HepG2 (cell line): ENCODE data around the gene NBEA. TPM values are rescaled to one million over a fixed set of nuclear protein-coding genes. Genes with fewer than 3 reads are reported as not detected.

Experiments
- ATAC-seq: fragments of 200-7000 bp; cut with Tn5 transposase; 3 replicates; pipeline ENCODE4 v1.9.1; 2020; ENCODE audit warnings: mild to moderate bottlenecking, moderate library complexity
- BruUV-seq: library from RNA; stranded (reverse); fragments of 400-500 nt; replicated peaks from 2 replicates; lab custom pipeline; 2021; lab: Mats Ljungman, UMichigan
- CTCF ChIA-PET: fragments of 300-600 bp; formaldehyde crosslinking; extraction: SDS; loops from one replicate; lab custom pipeline; 2021; ENCODE audit warnings: low total read pairs, inconsistent platforms, low intra/inter-chr PET ratio; lab: Yijun Ruan, JAX
- POLR2A ChIA-PET: fragments of 350-600 bp; sonication (Branson Sonifier 250); formaldehyde crosslinking; loops from one replicate; lab custom pipeline; 2020; ENCODE audit warnings: antibody characterized with exemption, inconsistent platforms; lab: Yijun Ruan, JAX
- DNase-seq: peaks from one replicate; pipeline ENCODE4 v3.0.0-alpha.2; 2015; ENCODE audit warnings: low spot score
- FAIRE-seq: peaks from 3 replicates; lab custom pipeline; 2011; peaks lifted over from hg19 to GRCh38; lab: Jason Lieb, UNC
- H2AFZ ChIP-seq: one replicate; pipeline ENCODE4 v1.6.1; 2011; ENCODE audit warnings: low read length, inconsistent platforms
- H3K27ac ChIP-seq: fragments of 300-600 bp; 3 replicates; pipeline ENCODE4 v1.8.0; 2011; ENCODE audit warnings: mixed run types, mild to moderate bottlenecking, mixed read lengths, low read length, inconsistent platforms; ENCODE audit not compliant: insufficient read depth; ENCODE audit errors: extremely low read length
- H3K27me3 ChIP-seq, 2 experiments: fragments of 200-600 bp in 1 of 2; 2 replicates in 1 of 2; 3 replicates in 1 of 2; pipeline versions ENCODE4 v1.6.0 to v1.8.0; 2011; ENCODE audit warnings: low read length in 2 of 2, mild to moderate bottlenecking in 2 of 2, moderate library complexity in 2 of 2, inconsistent platforms in 1 of 2; ENCODE audit not compliant: insufficient read depth in 2 of 2, control insufficient read depth in 1 of 2
- H3K36me3 ChIP-seq, 2 experiments: fragments of 200-600 bp in 1 of 2; replicated peaks in 1 of 2; 2 replicates in 1 of 2; 3 replicates in 1 of 2; pipeline versions ENCODE4 v1.5.1 to v1.8.0; 2011; ENCODE audit warnings: low read length in 2 of 2, inconsistent platforms in 1 of 2; ENCODE audit not compliant: insufficient read depth in 2 of 2, control insufficient read depth in 1 of 2
- H3K4me1 ChIP-seq: 2 replicates; pipeline ENCODE4 v1.5.1; 2012; ENCODE audit warnings: low read length, inconsistent platforms; ENCODE audit not compliant: insufficient read depth
- H3K4me2 ChIP-seq: 2 replicates; pipeline ENCODE4 v1.6.0; 2011; ENCODE audit warnings: low read depth, low read length, inconsistent platforms
- H3K4me3 ChIP-seq, 3 experiments: fragments of 200-600 bp in 1 of 3; sonication (generic), shearing (Covaris generic) in 1 of 3; replicated peaks in 1 of 3; 2 replicates each; pipeline ENCODE4 v1.5.1; 2011 to 2016; ENCODE audit warnings: low read length in 3 of 3, inconsistent platforms in 2 of 3, low read depth in 2 of 3, mild to moderate bottlenecking in 2 of 3, control low read depth in 1 of 3, mixed read lengths in 1 of 3; ENCODE audit not compliant: insufficient read depth in 1 of 3
- H3K79me2 ChIP-seq: one replicate; pipeline ENCODE4 v1.6.1; 2011; ENCODE audit warnings: low read length, inconsistent platforms; ENCODE audit not compliant: insufficient read depth
- H3K9ac ChIP-seq: 2 replicates; pipeline ENCODE4 v1.6.0; 2011; ENCODE audit warnings: mild to moderate bottlenecking, low read depth, low read length, inconsistent platforms; ENCODE audit not compliant: insufficient read depth
- H3K9me3 ChIP-seq: 2 replicates; pipeline ENCODE4 v1.5.1; 2012; ENCODE audit warnings: mild to moderate bottlenecking, low read length
- H4K20me1 ChIP-seq: 2 replicates; pipeline ENCODE4 v1.6.0; 2011; ENCODE audit warnings: inconsistent platforms, mild to moderate bottlenecking, low read length, moderate library complexity; ENCODE audit not compliant: insufficient read depth
- DNMT3B ChIP-seq: conservative IDR thresholded peaks from 2 replicates; pipeline ENCODE4 v1.6.1; 2016; ENCODE audit warnings: missing biosample characterization, control low read depth
- GTF3A ChIP-seq: sonication (generic); formaldehyde crosslinking; conservative IDR thresholded peaks from 2 replicates; pipeline ENCODE4 v1.4.0; 2020; ENCODE audit warnings: mild to moderate bottlenecking, missing genetic modification reagents
- HNRNPUL1 ChIP-seq: fragments of 200-400 bp; formaldehyde crosslinking; IDR thresholded peaks from 2 replicates; pipeline ENCODE4 v1.6.1; 2017; ENCODE audit warnings: low read depth, mild to moderate bottlenecking, low read length, moderate library complexity
- KDM1A ChIP-seq: IDR thresholded peaks from 2 replicates; pipeline ENCODE4 v1.6.1; 2016; ENCODE audit warnings: missing compliant biosample characterization
- POLR2G ChIP-seq: fragments of 200-400 bp; formaldehyde crosslinking; IDR thresholded peaks from 2 replicates; pipeline ENCODE4 v1.6.1; 2018; ENCODE audit warnings: mild to moderate bottlenecking, low read depth, low read length, moderate library complexity
- SAP130 ChIP-seq: IDR thresholded peaks from 2 replicates; pipeline ENCODE4 v1.6.1; 2016; ENCODE audit warnings: low read depth
- SNAPC2 ChIP-seq: sonication (generic); formaldehyde crosslinking; IDR thresholded peaks from 2 replicates; pipeline ENCODE4 v1.8.1; 2022; ENCODE audit warnings: mild to moderate bottlenecking, missing genetic modification reagents
- TOPORS ChIP-seq: sonication (generic); formaldehyde crosslinking; IDR thresholded peaks from 2 replicates; pipeline ENCODE4 v1.8.0; 2023; ENCODE audit warnings: mild to moderate bottlenecking, missing genetic modification reagents
- XRCC5 ChIP-seq: fragments of 200-400 bp; formaldehyde crosslinking; optimal IDR thresholded peaks from 2 replicates; pipeline ENCODE3; 2017; ENCODE audit warnings: mild to moderate bottlenecking, low read length
- ZFP36L1 ChIP-seq: sonication (generic); formaldehyde crosslinking; IDR thresholded peaks from 2 replicates; pipeline ENCODE4 v1.8.0; 2022; ENCODE audit warnings: mild to moderate bottlenecking, missing genetic modification reagents, moderate library complexity
- ZNF724P ChIP-seq: sonication (generic); formaldehyde crosslinking; IDR thresholded peaks from 2 replicates; pipeline ENCODE4 v1.8.0; 2022; ENCODE audit warnings: missing genetic modification reagents, borderline replicate concordance
- ZNF766 ChIP-seq: sonication (generic); formaldehyde crosslinking; IDR thresholded peaks from 2 replicates; pipeline ENCODE4 v1.5.0; 2020; ENCODE audit warnings: missing genetic modification reagents, borderline replicate concordance
- ZNF850 ChIP-seq: sonication (generic); formaldehyde crosslinking; conservative IDR thresholded peaks from 2 replicates; pipeline ENCODE4 v1.9.0; 2021; ENCODE audit warnings: mild to moderate bottlenecking, missing genetic modification reagents
- whole genome bisulfite sequencing: methylation state at CpG from one replicate; pipeline ENCODE4 v1.1.6; 2017; ENCODE audit warnings: low lambda C conversion rate; 5-methylcytosine and 5-hydroxymethylcytosine counted together
- in situ Hi-C: cut with HindIII; loops from 2 replicates; pipeline ENCODE4 v1.10.0; 2017; ENCODE audit warnings: low pct_unique_long_range_greater_than_20kb; ENCODE audit not compliant: extremely low pct_ligation_motif_present
- intact Hi-C: fragments of 100-400 bp; cut with micrococcal nuclease; formaldehyde crosslinking; loops from one replicate; pipeline ENCODE4 v1.10.0; 2022; ENCODE audit not compliant: unreplicated experiment
- polyA plus RNA-seq, 8 experiments: library from polyadenylated mRNA; depleted of rRNA in 3 of 8; stranded (reverse) in 7 of 8; unstranded in 1 of 8; fragments of >200 nt; fragmentation: Illumina TruSeq in 4 of 8; extraction: Trizol in 4 of 8; gene quantifications; 2 replicates each; pipeline versions ENCODE4 v1.2.1 to v1.2.3, GENCODE V29; 2011 to 2016; ENCODE audit warnings: low read depth in 4 of 8, missing spikeins in 1 of 8, mixed read lengths in 1 of 8; ENCODE audit not compliant: insufficient read depth in 1 of 8
- total RNA-seq, 5 experiments: library from RNA; depleted of rRNA; stranded (reverse); fragments of >200 nt; fragmentation: Illumina TruSeq; extraction: Trizol; gene quantifications; 2 replicates each; pipeline ENCODE4 v1.2.3, GENCODE V29; 2016; ENCODE audit warnings: low read depth in 1 of 5
- TF ChIP-seq, protein P1 (sequence below): sonication (generic); formaldehyde crosslinking; IDR thresholded peaks from 2 replicates; pipeline ENCODE4 v1.5.0; 2020; ENCODE audit warnings: missing genetic modification reagents, mild to moderate bottlenecking, borderline replicate concordance
- TF ChIP-seq, protein P2 (sequence below): sonication (generic); formaldehyde crosslinking; IDR thresholded peaks from 2 replicates; pipeline ENCODE4 v1.5.1; 2020; ENCODE audit warnings: missing genetic modification reagents, mild to moderate bottlenecking, borderline replicate concordance
- TF ChIP-seq, protein P3 (sequence below): sonication (generic); formaldehyde crosslinking; IDR thresholded peaks from 2 replicates; pipeline ENCODE4 v1.4.0; 2020; ENCODE audit warnings: missing genetic modification reagents
- TF ChIP-seq, protein P4 (sequence below): sonication (generic); formaldehyde crosslinking; IDR thresholded peaks from 2 replicates; pipeline ENCODE4 v1.5.0; 2020; ENCODE audit warnings: mild to moderate bottlenecking, missing genetic modification reagents
- TF ChIP-seq, protein P5 (sequence below): sonication (generic); formaldehyde crosslinking; IDR thresholded peaks from 2 replicates; pipeline ENCODE4 v1.8.1; 2023; ENCODE audit warnings: mild to moderate bottlenecking, missing genetic modification reagents, borderline replicate concordance

The NBEA gene
- total and polyA plus RNA-seq, 2 of the 13 experiments (the other 11 are each of a cell fraction or from before 2014, with no cell fraction given) = 2.7 to 2.8 TPM

DNA sequence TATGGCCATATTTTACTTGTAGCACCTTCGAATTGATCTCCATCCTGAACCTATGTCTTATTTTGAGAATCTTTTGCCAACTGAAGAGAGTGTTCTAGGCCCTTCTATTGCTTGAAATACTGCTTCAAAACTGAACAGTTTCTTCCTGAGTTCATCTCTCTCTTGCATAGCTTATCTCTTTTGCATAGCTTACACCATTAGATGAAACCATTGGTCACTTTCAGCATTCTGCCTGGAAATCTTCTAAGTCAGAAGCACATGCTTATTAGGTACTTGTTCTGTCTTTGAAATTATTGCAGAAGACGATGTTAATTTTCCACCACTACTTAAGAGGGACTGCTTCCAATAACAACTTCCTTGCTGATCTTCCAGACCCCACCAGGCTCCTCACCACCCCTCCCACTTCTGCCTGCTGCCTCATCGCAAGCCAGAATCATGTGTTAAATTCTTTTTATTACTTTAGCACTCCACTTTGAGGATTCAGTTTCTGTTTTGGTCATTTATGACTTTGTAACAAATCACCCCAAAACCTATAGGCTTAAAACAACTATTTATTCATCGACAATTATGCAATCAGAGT, 656.8 kb downstream of the NBEA start:
- CTCF ChIA-PET = no interaction called here
- Histone ChIP-seq H3K9ac (no peak overlapping the region), H3K9me3 (no peaks in the 10 kb centered on the region), H3K36me3 (no peaks in the 10 kb centered on the region), H3K4me3 (no peak overlapping the region), H4K20me1 (no peaks in the 10 kb centered on the region), H3K4me1 (no peaks in the 10 kb centered on the region), H3K4me2 (no peak overlapping the region), H3K27me3 (no peaks in the 10 kb centered on the region; a peak in 1 of 5 replicates), H3K79me2 (no peaks in the 10 kb centered on the region), H3K27ac (no peak overlapping the region), H2AFZ (no peak overlapping the region)
- POLR2A ChIA-PET = no interaction called here
- no TSS peak for BruUV-seq
- intact Hi-C loops (no loop called here), in situ Hi-C loops (no loop called here)
- DNase-seq = no peak
- no peak for FAIRE-seq
- WGBS = 36% methylated on average over 3 of the region's 4 CpGs
- no peak for TF ChIP-seq SAP130 (CRISPR knock-in tag)
- TF ChIP-seq SNAPC2 (CRISPR knock-in tag) = no peak
- no peak for TF ChIP-seq ZFP36L1 (CRISPR knock-in tag)
- TF ChIP-seq HNRNPUL1 = no peak
- TF ChIP-seq TOPORS (CRISPR knock-in tag) = no peak
- TF ChIP-seq, protein P1, sequence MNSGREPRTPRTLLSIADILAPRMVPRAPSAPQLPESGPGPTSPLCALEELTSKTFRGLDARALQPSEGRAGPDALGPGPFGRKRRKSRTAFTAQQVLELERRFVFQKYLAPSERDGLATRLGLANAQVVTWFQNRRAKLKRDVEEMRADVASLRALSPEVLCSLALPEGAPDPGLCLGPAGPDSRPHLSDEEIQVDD (CRISPR knock-in tag) = no peak
- no peak for TF ChIP-seq XRCC5
- TF ChIP-seq, protein P2, sequence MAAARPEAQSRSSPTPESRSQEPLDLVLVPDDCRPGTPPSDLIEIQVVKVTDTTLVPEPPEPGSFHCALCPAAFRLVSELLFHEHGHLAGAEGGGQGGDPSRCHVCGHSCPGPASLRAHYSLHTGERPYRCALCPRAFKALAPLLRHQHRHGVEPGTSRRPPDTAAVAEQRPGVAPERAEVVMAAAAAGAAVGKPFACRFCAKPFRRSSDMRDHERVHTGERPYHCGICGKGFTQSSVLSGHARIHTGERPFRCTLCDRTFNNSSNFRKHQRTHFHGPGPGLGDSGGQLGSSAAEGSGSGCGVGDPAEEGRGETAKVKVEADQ = no peak
- TF ChIP-seq, protein P3, sequence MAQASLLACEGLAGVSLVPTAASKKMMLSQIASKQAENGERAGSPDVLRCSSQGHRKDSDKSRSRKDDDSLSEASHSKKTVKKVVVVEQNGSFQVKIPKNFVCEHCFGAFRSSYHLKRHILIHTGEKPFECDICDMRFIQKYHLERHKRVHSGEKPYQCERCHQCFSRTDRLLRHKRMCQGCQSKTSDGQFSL = no peak
- TF ChIP-seq, protein P4, sequence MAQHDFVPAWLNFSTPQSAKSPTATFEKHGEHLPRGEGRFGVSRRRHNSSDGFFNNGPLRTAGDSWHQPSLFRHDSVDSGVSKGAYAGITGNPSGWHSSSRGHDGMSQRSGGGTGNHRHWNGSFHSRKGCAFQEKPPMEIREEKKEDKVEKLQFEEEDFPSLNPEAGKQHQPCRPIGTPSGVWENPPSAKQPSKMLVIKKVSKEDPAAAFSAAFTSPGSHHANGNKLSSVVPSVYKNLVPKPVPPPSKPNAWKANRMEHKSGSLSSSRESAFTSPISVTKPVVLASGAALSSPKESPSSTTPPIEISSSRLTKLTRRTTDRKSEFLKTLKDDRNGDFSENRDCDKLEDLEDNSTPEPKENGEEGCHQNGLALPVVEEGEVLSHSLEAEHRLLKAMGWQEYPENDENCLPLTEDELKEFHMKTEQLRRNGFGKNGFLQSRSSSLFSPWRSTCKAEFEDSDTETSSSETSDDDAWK = no peak
- no peak for TF ChIP-seq DNMT3B (CRISPR knock-in tag)
- TF ChIP-seq, protein P5, sequence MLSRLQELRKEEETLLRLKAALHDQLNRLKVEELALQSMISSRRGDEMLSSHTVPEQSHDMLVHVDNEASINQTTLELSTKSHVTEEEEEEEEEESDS (CRISPR knock-in tag) = no peak
- no peak for TF ChIP-seq ZNF850 (CRISPR knock-in tag)
- TF ChIP-seq ZNF724P (CRISPR knock-in tag) = no peak
- TF ChIP-seq KDM1A = no peak
- TF ChIP-seq GTF3A (CRISPR knock-in tag) = no peak
- no peak for TF ChIP-seq ZNF766
- no peak for TF ChIP-seq POLR2G
- ATAC-seq = no peak
